Parathyroid adenoma (tissue), 2 donors: ENCODE results near the gene ZNF775.
A peak's percentile ranks its signal among the peaks of the same experiment; 100 is the strongest.

ENCODE experiments used
- H2AFZ ChIP-seq: fragments of 300-600 bp; sonication (generic); one replicate; pipeline ENCODE4 v1.7.0; 2017; ENCODE audit warnings: antibody characterized with exemption, mild to moderate bottlenecking
- H3K27ac ChIP-seq: fragments of 300-600 bp; sonication (generic); one replicate; pipeline ENCODE4 v1.7.0; 2017
- H3K27me3 ChIP-seq: fragments of 300-600 bp; sonication (generic); one replicate; pipeline ENCODE4 v1.7.0; 2017; ENCODE audit warnings: low read length; ENCODE audit not compliant: control insufficient read depth, insufficient read depth
- H3K36me3 ChIP-seq: fragments of 300-600 bp; sonication (generic); one replicate; pipeline ENCODE4 v1.7.0; 2017; ENCODE audit warnings: low read length; ENCODE audit not compliant: control insufficient read depth, insufficient read depth
- H3K4me1 ChIP-seq: fragments of 300-600 bp; sonication (generic); one replicate; pipeline ENCODE4 v1.7.0; 2017; ENCODE audit warnings: control low read depth
- H3K4me2 ChIP-seq: fragments of 300-600 bp; sonication (generic); one replicate; pipeline ENCODE4 v1.7.0; 2017; ENCODE audit warnings: low read length
- H3K4me3 ChIP-seq: fragments of 300-600 bp; sonication (generic); one replicate; pipeline ENCODE4 v1.7.0; 2017; ENCODE audit warnings: low read depth, low read length
- H3K79me2 ChIP-seq: fragments of 300-600 bp; sonication (generic); one replicate; pipeline ENCODE4 v1.7.0; 2017; ENCODE audit warnings: control low read depth
- H3K9ac ChIP-seq: fragments of 300-600 bp; sonication (generic); one replicate; pipeline ENCODE4 v1.7.0; 2017; ENCODE audit warnings: mild to moderate bottlenecking
- H3K9me3 ChIP-seq: fragments of 300-600 bp; sonication (generic); one replicate; pipeline ENCODE4 v1.7.0; 2017; ENCODE audit warnings: low read length; ENCODE audit not compliant: control insufficient read depth
- CTCF ChIP-seq: fragments of 300-600 bp; sonication (generic); IDR thresholded peaks from one replicate; pipeline ENCODE4 v1.7.0; 2017; ENCODE audit warnings: antibody characterized with exemption, mild to moderate bottlenecking
- donor health status: primary hyperparathyroidism.

ZNF775 gene

GRCh38 chr7:150420242-150420641, 41.1 kb downstream of the ZNF775 start:
- H3K9me3 ChIP-seq: no peaks in the 10 kb centered on the region
- H2AFZ ChIP-seq: no peak overlapping the region
- no peak overlapping the region for H3K9ac ChIP-seq
- TF ChIP-seq CTCF: no peak
- no peaks in the 10 kb centered on the region for H3K79me2 ChIP-seq
- H3K27ac ChIP-seq: no peak overlapping the region
- no peak overlapping the region for H3K4me2 ChIP-seq
- no peaks in the 10 kb centered on the region for H3K36me3 ChIP-seq
- H3K4me3 ChIP-seq: no peak overlapping the region
- H3K4me1 ChIP-seq: peaks cover 9% of the 10 kb centered on the region
- no peaks in the 10 kb centered on the region for H3K27me3 ChIP-seq

GRCh38 chr7:150420987-150421674, 42.0 kb downstream of the ZNF775 start:
- no peak overlapping the region for H3K4me3 ChIP-seq
- peaks cover under 1% of the 10 kb centered on the region for H3K4me1 ChIP-seq
- TF ChIP-seq CTCF: peak; percentile 96
- H3K9me3 ChIP-seq: no peaks in the 10 kb centered on the region
- H3K36me3 ChIP-seq: no peaks in the 10 kb centered on the region
- no peak overlapping the region for H3K4me2 ChIP-seq
- no peaks in the 10 kb centered on the region for H3K27me3 ChIP-seq
- no peaks in the 10 kb centered on the region for H3K79me2 ChIP-seq
- H3K9ac ChIP-seq: no peak overlapping the region
- H3K27ac ChIP-seq: no peak overlapping the region
- peak overlapping the region; percentile 68 for H2AFZ ChIP-seq

- no peaks in the 10 kb centered on the region for H3K9me3 ChIP-seq
- no peaks in the 10 kb centered on the region for H3K36me3 ChIP-seq
- H2AFZ ChIP-seq: no peak overlapping the region
- H3K27me3 ChIP-seq: no peaks in the 10 kb centered on the region
- H3K4me2 ChIP-seq: no peak overlapping the region
- H3K4me3 ChIP-seq: no peak overlapping the region
- H3K79me2 ChIP-seq: no peaks in the 10 kb centered on the region
- no peak overlapping the region for H3K9ac ChIP-seq
- no peak for TF ChIP-seq CTCF
- no peak overlapping the region for H3K27ac ChIP-seq
- H3K4me1 ChIP-seq: no peaks in the 10 kb centered on the region
Observed at GRCh38 chr7:150421831-150422230, 42.7 kb downstream of the ZNF775 start.

GRCh38 chr7:150425670-150426069, 46.5 kb downstream of the ZNF775 start:
- TF ChIP-seq CTCF: no peak
- H3K36me3 ChIP-seq: no peaks in the 10 kb centered on the region

More at GRCh38 chr7:150425670-150426069, 46.5 kb downstream of the ZNF775 start:
- Histone ChIP-seq H2AFZ (no peak overlapping the region), H3K27ac (no peak overlapping the region), H3K4me3 (no peak overlapping the region), H3K27me3 (no peaks in the 10 kb centered on the region), H3K9me3 (no peaks in the 10 kb centered on the region), H3K4me2 (no peak overlapping the region), H3K79me2 (no peaks in the 10 kb centered on the region), H3K9ac (no peak overlapping the region), H3K4me1 (no peaks in the 10 kb centered on the region)
